Uterus (tissue), 4 donors: ENCODE data around the gene DHRS3. TPM values are rescaled to one million over a fixed set of nuclear protein-coding genes. Genes with fewer than 3 reads are reported as not detected.

Experiments used
- DNase-seq, 2 donors: peaks; one replicate each; pipeline ENCODE4 v3.0.0-alpha.2; 2019 to 2020
- H3K27ac ChIP-seq, 2 donors: fragments of 200-600 bp; sonication (generic); 1 replicate in 1 of 2; 2 replicates in 1 of 2; pipeline ENCODE4 v1.5.1; 2016 to 2018
- H3K27me3 ChIP-seq, 2 donors: fragments of 200-600 bp; sonication (generic); one replicate each; pipeline ENCODE4 v1.5.1; 2018 to 2019; ENCODE audit warnings: control low read depth in 1 of 2
- H3K36me3 ChIP-seq, 2 donors: fragments of 200-600 bp; sonication (generic); one replicate each; pipeline ENCODE4 v1.5.1; 2019; ENCODE audit warnings: control low read depth in 1 of 2
- H3K4me1 ChIP-seq, 2 donors: fragments of 200-600 bp; sonication (generic); one replicate each; pipeline ENCODE4 v1.5.1; 2018 to 2019; ENCODE audit warnings: control low read depth in 1 of 2
- H3K4me3 ChIP-seq, 2 donors: fragments of 200-600 bp; sonication (generic); 1 replicate in 1 of 2; 2 replicates in 1 of 2; pipeline ENCODE4 v1.5.1; 2018 to 2019; ENCODE audit warnings: mild to moderate bottlenecking in 1 of 2
- H3K9me3 ChIP-seq, 2 donors: fragments of 200-600 bp; sonication (generic); one replicate each; pipeline ENCODE4 v1.5.1; 2019; ENCODE audit warnings: control low read depth in 1 of 2
- POLR2A ChIP-seq, 2 donors: fragments of 450-650 bp; IDR thresholded peaks; one replicate each; pipeline ENCODE4 v1.6.1; 2016; ENCODE audit warnings: antibody characterized with exemption in 2 of 2, mild to moderate bottlenecking in 1 of 2, moderate library complexity in 1 of 2
- intact Hi-C: fragments of 100-400 bp; cut with DNase I; formaldehyde crosslinking; loops from one replicate; pipeline ENCODE4 v1.15.1; 2023; ENCODE audit warnings: low total_unique reads
- total RNA-seq, 4 donors: library from RNA; depleted of rRNA in 3 of 4; stranded (reverse); fragments of >200 nt in 3 of 4; gene quantifications; one replicate each; pipeline versions ENCODE4 v1.1.0 to v1.2.4, GENCODE V29; 2014 to 2023
- TF ChIP-seq, protein P1 (sequence below), 4 experiments: fragments of 200-600 bp in 2 of 4; fragments of 450-650 bp in 2 of 4; sonication (generic) in 2 of 4; IDR thresholded peaks; one replicate each; pipeline ENCODE4 v1.5.1; 2016 to 2019; ENCODE audit warnings: antibody characterized with exemption in 4 of 4, mild to moderate bottlenecking in 2 of 4, moderate library complexity in 1 of 4
- donor health status: DM: yes; HTN: yes; CAD: no.

Gene DHRS3
- total RNA-seq, 4 donors from 2014 or later, result 12.6 to 82.0 (median 51.5) TPM

DNA sequence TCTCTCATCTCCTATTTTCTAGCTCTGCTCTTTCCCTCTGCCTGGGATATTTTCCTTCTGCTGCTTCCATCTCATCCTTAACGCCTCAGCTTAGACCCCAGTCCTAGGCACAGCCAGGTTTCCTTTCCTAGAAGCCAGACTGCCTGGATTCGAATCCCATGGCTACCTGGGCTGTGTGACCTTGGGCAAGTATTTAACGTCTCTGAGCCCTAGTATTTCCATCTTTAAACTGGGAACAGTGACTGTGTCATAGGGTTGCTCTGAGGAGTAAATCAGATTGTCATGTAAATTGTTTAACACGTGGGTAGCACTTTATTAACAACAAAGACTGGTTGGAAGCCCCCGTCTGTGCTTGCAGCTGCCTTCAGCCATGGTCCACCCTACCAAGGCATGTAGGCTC lies 18.4 kb downstream of the DHRS3 start:
- no peak overlapping the region for H3K4me3 ChIP-seq
- H3K36me3 ChIP-seq, result no peaks in the 10 kb centered on the region
- DNase-seq, result no peak
- peaks cover 0 to 25% of the 10 kb centered on the region in 2 donors for H3K4me1 ChIP-seq
- H3K9me3 ChIP-seq, result no peaks in the 10 kb centered on the region
- peak overlapping the region; percentile 57 to 92 for H3K27ac ChIP-seq
- no peak for TF ChIP-seq POLR2A (IDR thresholded peaks at IDR 0.05)
- TF ChIP-seq, protein P1, sequence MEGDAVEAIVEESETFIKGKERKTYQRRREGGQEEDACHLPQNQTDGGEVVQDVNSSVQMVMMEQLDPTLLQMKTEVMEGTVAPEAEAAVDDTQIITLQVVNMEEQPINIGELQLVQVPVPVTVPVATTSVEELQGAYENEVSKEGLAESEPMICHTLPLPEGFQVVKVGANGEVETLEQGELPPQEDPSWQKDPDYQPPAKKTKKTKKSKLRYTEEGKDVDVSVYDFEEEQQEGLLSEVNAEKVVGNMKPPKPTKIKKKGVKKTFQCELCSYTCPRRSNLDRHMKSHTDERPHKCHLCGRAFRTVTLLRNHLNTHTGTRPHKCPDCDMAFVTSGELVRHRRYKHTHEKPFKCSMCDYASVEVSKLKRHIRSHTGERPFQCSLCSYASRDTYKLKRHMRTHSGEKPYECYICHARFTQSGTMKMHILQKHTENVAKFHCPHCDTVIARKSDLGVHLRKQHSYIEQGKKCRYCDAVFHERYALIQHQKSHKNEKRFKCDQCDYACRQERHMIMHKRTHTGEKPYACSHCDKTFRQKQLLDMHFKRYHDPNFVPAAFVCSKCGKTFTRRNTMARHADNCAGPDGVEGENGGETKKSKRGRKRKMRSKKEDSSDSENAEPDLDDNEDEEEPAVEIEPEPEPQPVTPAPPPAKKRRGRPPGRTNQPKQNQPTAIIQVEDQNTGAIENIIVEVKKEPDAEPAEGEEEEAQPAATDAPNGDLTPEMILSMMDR (IDR thresholded peaks at IDR 0.05), result no peak
- H3K27me3 ChIP-seq, result no peaks in the 10 kb centered on the region
- intact Hi-C loops, result no loop called here

DNA sequence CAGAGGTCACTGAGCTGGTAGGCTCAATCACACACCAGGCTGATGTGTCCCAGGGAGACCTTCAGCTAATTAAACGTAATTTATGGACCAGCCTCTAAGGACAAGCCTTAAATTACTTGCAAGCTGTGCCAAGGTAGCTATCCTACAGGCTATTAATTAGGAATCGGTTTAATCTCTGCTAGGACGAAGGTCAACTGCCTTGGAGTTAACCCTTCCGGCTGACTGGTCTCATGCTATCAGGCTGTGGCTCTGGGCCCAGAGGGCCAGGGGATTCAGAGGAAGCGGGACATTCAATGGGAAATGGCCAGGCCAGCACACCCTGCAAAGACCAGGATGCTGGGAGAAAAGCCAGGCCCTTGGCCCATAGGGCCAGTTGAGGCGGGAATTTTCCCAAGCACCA lies 19.0 kb downstream of the DHRS3 start:
- H3K27ac ChIP-seq, result peak overlapping the region; percentile 57 to 92

DNA sequence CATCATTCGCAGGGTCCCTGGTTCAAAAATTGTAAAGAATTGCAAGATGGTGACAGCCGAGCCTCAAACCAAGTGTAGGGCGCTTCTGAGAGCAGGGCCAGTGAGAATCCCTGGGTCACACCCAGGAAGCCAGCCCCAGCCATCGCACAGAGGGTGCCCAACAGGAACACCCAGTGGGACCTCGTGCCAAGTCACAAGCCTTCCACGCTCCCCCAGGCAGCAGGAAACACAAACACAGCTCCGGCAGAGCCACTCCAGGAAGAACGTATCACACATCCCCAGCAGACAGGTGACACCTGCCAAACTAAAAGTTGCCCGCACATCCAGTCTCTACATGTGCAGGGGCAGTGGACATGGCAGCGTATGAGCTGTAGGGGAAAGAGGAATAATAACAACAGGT lies 20.2 kb downstream of the DHRS3 start:
- no peak for TF ChIP-seq POLR2A (IDR thresholded peaks at IDR 0.05)
- TF ChIP-seq, protein P1 (IDR thresholded peaks at IDR 0.05), result no peak
- H3K27ac ChIP-seq, result peak overlapping the region; percentile 28 to 92
- no peaks in the 10 kb centered on the region for H3K27me3 ChIP-seq
- no peaks in the 10 kb centered on the region for H3K36me3 ChIP-seq
- intact Hi-C loops, result no loop called here
- H3K4me1 ChIP-seq, result peaks cover 0 to 25% of the 10 kb centered on the region in 2 donors
- no peak overlapping the region for H3K4me3 ChIP-seq
- no peak for DNase-seq
- H3K9me3 ChIP-seq, result no peaks in the 10 kb centered on the region

More for the DNA sequence above, 19.0 kb downstream of the DHRS3 start:
- no peak for DNase-seq
- Histone ChIP-seq H3K4me1 (peaks cover 0 to 25% of the 10 kb centered on the region in 2 donors), H3K36me3 (no peaks in the 10 kb centered on the region), H3K27me3 (no peaks in the 10 kb centered on the region), H3K9me3 (no peaks in the 10 kb centered on the region), H3K4me3 (no peak overlapping the region)
- TF ChIP-seq, protein P1 (IDR thresholded peaks at IDR 0.05), result no peak
- no peak for TF ChIP-seq POLR2A (IDR thresholded peaks at IDR 0.05)
- intact Hi-C loops, result no loop called here

DNA sequence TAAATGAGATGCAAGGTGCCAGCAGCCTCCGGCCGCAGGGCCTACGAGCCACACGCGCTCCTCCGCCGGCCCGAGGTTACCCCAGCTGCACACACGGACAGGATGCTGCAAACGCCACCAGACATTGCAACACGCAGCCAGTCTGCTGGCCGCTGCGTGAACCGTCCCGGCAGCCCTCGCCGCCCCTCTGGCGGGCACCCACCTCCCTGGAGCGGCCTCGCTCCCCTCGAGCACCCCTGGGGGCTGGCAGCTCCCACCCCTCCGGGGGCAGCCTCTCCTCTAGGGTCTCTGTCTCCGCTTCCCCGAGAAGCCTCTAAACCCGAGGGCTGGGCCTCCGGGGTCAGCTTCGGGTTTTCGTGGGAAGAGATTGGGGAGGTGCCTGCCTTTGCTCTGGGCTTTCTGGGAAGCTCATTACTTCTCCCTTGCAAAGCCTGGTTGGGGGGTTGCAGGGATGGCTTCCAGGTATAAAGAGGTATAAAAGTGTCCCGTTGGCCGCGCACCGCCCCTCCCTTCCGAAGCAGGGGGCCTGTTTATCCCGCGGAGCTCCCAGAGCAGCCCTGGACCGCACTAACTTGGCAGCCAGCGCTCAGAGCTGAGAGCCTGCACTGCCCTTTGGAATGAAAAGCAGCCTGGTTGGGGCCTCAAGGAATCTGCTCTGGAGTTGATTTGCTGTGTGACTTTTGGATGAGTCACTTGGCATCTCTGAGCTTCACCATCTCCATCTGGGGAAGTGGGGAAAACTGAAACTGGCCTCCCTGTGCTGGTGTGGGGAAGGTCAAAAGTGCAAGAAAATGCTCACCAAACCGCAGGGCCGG lies 21.8 kb downstream of the DHRS3 start:
- intact Hi-C loops, result no loop called here
- Histone ChIP-seq H3K27me3 (no peaks in the 10 kb centered on the region), H3K4me3 (peak overlapping the region; percentile 15 to 39), H3K27ac (peak overlapping the region; percentile 87 to 92), H3K4me1 (peaks cover 0 to 25% of the 10 kb centered on the region in 2 donors), H3K9me3 (no peaks in the 10 kb centered on the region), H3K36me3 (no peaks in the 10 kb centered on the region)
- DNase-seq, result peak; percentile 87 to 88
- TF ChIP-seq POLR2A (IDR thresholded peaks at IDR 0.05), result peak in 1 of 2 donors; percentile 40
- TF ChIP-seq, protein P1 (IDR thresholded peaks at IDR 0.05), result no peak

DNA sequence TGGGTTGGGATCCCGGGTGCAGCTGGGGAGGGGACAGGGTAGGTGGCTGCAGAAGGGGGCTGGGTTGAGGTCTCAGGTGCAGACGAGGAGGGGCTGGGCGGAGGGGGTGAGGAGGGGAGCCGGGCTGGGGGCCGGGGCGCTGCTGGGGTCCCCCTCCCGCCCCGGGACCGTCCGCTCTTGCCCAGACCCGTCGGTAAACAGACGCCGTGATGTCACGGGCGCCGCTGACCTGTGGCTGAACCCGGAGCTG lies 22.3 kb downstream of the DHRS3 start:
- Histone ChIP-seq H3K27ac (peak overlapping the region; percentile 87 to 92), H3K27me3 (no peaks in the 10 kb centered on the region), H3K4me1 (peaks cover 3 to 28% of the 10 kb centered on the region in 2 donors), H3K9me3 (no peaks in the 10 kb centered on the region), H3K36me3 (no peaks in the 10 kb centered on the region), H3K4me3 (peak overlapping the region; percentile 15 to 39)
- intact Hi-C loops, result no loop called here
- no peak for DNase-seq
- no peak for TF ChIP-seq POLR2A (IDR thresholded peaks at IDR 0.05)
- TF ChIP-seq, protein P1 (IDR thresholded peaks at IDR 0.05), result no peak
